Endothelial cell of umbilical vein (primary cell): ENCODE data around the gene MTARC2. TPM values are rescaled to one million over a fixed set of nuclear protein-coding genes. Genes with fewer than 3 reads are reported as not detected.

ENCODE experiments used
- BruUV-seq: library from RNA; stranded (reverse); fragments of 400-500 nt; replicated peaks from 2 replicates; lab custom pipeline; 2021; lab: Mats Ljungman, UMichigan
- CTCF ChIA-PET: fragments of 300-600, 350-600 bp; sonication (Branson Sonifier 250); formaldehyde crosslinking; loops from one replicate; lab custom pipeline; 2021; ENCODE audit warnings: antibody characterized with exemption, inconsistent platforms; lab: Charles Lee
- POLR2A ChIA-PET: fragments of 300-600, 350-600 bp; sonication (Branson Sonifier 250); formaldehyde crosslinking; loops from one replicate; lab custom pipeline; 2021; ENCODE audit warnings: antibody characterized with exemption, inconsistent platforms; lab: Charles Lee
- DNase-seq: peaks from one replicate; pipeline ENCODE4 v3.0.0-alpha.2; 2011; ENCODE audit warnings: low read depth, low spot score
- FAIRE-seq: peaks from 2 replicates; lab custom pipeline; 2011; peaks lifted over from hg19 to GRCh38; lab: Jason Lieb, UNC
- H2AFZ ChIP-seq: 2 replicates; pipeline ENCODE4 v1.6.0; 2012; ENCODE audit warnings: low read depth, low read length, control low read depth, inconsistent platforms
- H3K27ac ChIP-seq: 2 replicates; pipeline ENCODE4 v1.5.1; 2011; ENCODE audit warnings: low read depth, mild to moderate bottlenecking, control low read depth, low read length, moderate library complexity; ENCODE audit not compliant: insufficient read depth
- H3K27me3 ChIP-seq, 2 experiments: 2 replicates each; pipeline versions ENCODE4 v1.6.0 to v1.6.1; 2011; ENCODE audit warnings: low read length in 2 of 2, mixed read lengths in 1 of 2; ENCODE audit not compliant: control insufficient read depth in 2 of 2, insufficient read depth in 2 of 2
- H3K36me3 ChIP-seq, 2 experiments: 2 replicates in 1 of 2; 3 replicates in 1 of 2; pipeline ENCODE4 v1.5.1; 2011; ENCODE audit warnings: low read length in 2 of 2, mild to moderate bottlenecking in 1 of 2, moderate library complexity in 1 of 2; ENCODE audit not compliant: control insufficient read depth in 2 of 2, insufficient read depth in 2 of 2; ENCODE audit errors: extremely low read depth in 1 of 2
- H3K4me1 ChIP-seq: 3 replicates; pipeline ENCODE4 v1.5.1; 2011; ENCODE audit warnings: mild to moderate bottlenecking, low read length; ENCODE audit not compliant: control insufficient read depth, insufficient read depth; ENCODE audit errors: extremely low read depth
- H3K4me2 ChIP-seq: 2 replicates; pipeline ENCODE4 v1.6.1; 2011; ENCODE audit warnings: low read length, control low read depth, mixed read lengths; ENCODE audit not compliant: insufficient read depth
- H3K4me3 ChIP-seq, 3 experiments: fragments of 200-600 bp in 1 of 3; sonication (generic), shearing (Covaris generic) in 1 of 3; replicated peaks in 1 of 3; 2 replicates each; pipeline ENCODE4 v1.5.1; 2011 to 2016; ENCODE audit warnings: control low read depth in 3 of 3, low read length in 3 of 3, mild to moderate bottlenecking in 2 of 3, inconsistent platforms in 1 of 3, low read depth in 1 of 3, moderate library complexity in 1 of 3; ENCODE audit not compliant: insufficient read depth in 1 of 3
- H3K79me2 ChIP-seq: 2 replicates; pipeline ENCODE4 v1.6.0; 2012; ENCODE audit warnings: low read length, inconsistent platforms; ENCODE audit not compliant: control insufficient read depth, insufficient read depth
- H3K9ac ChIP-seq: replicated peaks from 2 replicates; pipeline ENCODE3; 2011; ENCODE audit warnings: low read length, control low read depth; ENCODE audit not compliant: insufficient read depth; ENCODE audit errors: extremely low read depth
- H3K9me1 ChIP-seq: replicated peaks from 3 replicates; pipeline ENCODE4 v1.6.0; 2011; ENCODE audit warnings: mild to moderate bottlenecking, low read length; ENCODE audit not compliant: control insufficient read depth, insufficient read depth; ENCODE audit errors: extremely low read depth
- H3K9me3 ChIP-seq: replicated peaks from 2 replicates; pipeline ENCODE4 v1.5.1; 2012; ENCODE audit warnings: low read length, inconsistent platforms; ENCODE audit not compliant: control insufficient read depth, insufficient read depth
- H4K20me1 ChIP-seq: replicated peaks from 2 replicates; pipeline ENCODE3; 2011; ENCODE audit warnings: mild to moderate bottlenecking, low read length; ENCODE audit not compliant: control insufficient read depth, insufficient read depth; ENCODE audit errors: extremely low read depth
- EZH2 ChIP-seq: IDR thresholded peaks from 2 replicates; pipeline ENCODE4 v1.6.1; 2012; ENCODE audit warnings: borderline replicate concordance, low read depth, mild to moderate bottlenecking, moderate library complexity, low read length, inconsistent platforms; ENCODE audit not compliant: severe bottlenecking
- FOS ChIP-seq: IDR thresholded peaks from 2 replicates; pipeline ENCODE4 v1.6.1; 2011; ENCODE audit warnings: mild to moderate bottlenecking, low read length, moderate library complexity, borderline replicate concordance; ENCODE audit not compliant: insufficient read depth
- GATA2 ChIP-seq: IDR thresholded peaks from 2 replicates; pipeline ENCODE4 v1.7.0; 2011; ENCODE audit warnings: low read depth, mild to moderate bottlenecking, moderate library complexity, mixed read lengths, low read length; ENCODE audit not compliant: insufficient read length, insufficient read depth
- MAX ChIP-seq: IDR thresholded peaks from 2 replicates; pipeline ENCODE4 v1.6.1; 2011; ENCODE audit not compliant: insufficient read depth, insufficient read length
- MYC ChIP-seq: IDR thresholded peaks from one replicate; pipeline ENCODE4 v1.6.1; 2011; ENCODE audit warnings: mild to moderate bottlenecking, low read depth, low read length
- POLR2A ChIP-seq: IDR thresholded peaks from 2 replicates; pipeline ENCODE4 v1.6.1; 2012; ENCODE audit warnings: low read depth, mild to moderate bottlenecking, control low read depth, low read length
- POLR2AphosphoS5 ChIP-seq: IDR thresholded peaks from 2 replicates; pipeline ENCODE4 v1.6.1; 2012; ENCODE audit warnings: low read depth, mild to moderate bottlenecking, control low read depth, low read length, moderate library complexity; ENCODE audit not compliant: insufficient read depth
- dilution Hi-C: fragments of 300-500 bp; cut with MboI; formaldehyde crosslinking; loops from one replicate; pipeline ENCODE4 v1.15.0; 2019; ENCODE audit warnings: low sequenced_read_pairs; ENCODE audit not compliant: extremely low pct_ligation_motif_present
- intact Hi-C: fragments of 100-400 bp; cut with micrococcal nuclease; formaldehyde crosslinking; loops from one replicate; pipeline ENCODE4 v1.10.0; 2022
- polyA plus RNA-seq, 4 experiments: library from polyadenylated mRNA; depleted of rRNA in 3 of 4; stranded (reverse) in 3 of 4; unstranded in 1 of 4; fragments of >200 nt; gene quantifications; 2 replicates each; pipeline versions ENCODE4 v1.2.1 to v1.2.3, GENCODE V29; 2011 to 2012; ENCODE audit warnings: missing spikeins in 1 of 4
- total RNA-seq: library from RNA; stranded (reverse); gene quantifications from 2 replicates; pipeline ENCODE4 v1.2.3, GENCODE V29; 2021

MTARC2 gene
- total and polyA plus RNA-seq, 2 donors (not counting 3 experiments of a cell fraction or from before 2014, with no cell fraction given) = 9.8 to 14.1 TPM

- Histone ChIP-seq H3K9me3 (no peaks in the 10 kb centered on the region), H4K20me1 (no peaks in the 10 kb centered on the region), H2AFZ (peak overlapping the region; percentile 88), H3K9ac (peak overlapping the region; percentile 51), H3K27me3 (no peaks in the 10 kb centered on the region), H3K4me2 (peak overlapping the region; percentile 91), H3K36me3 (no peaks in the 10 kb centered on the region), H3K79me2 (no peaks in the 10 kb centered on the region), H3K4me1 (peaks cover 32% of the 10 kb centered on the region), H3K9me1 (no peaks in the 10 kb centered on the region), H3K4me3 (peak overlapping the region in 1 of 3 experiments; percentile 47), H3K27ac (peak overlapping the region; percentile 96)
- intact Hi-C loops = loop anchor here (2.0 to 5.0 kb wide), 3 partner anchors 459 to 1095 kb away; partner anchors contain the start of gene RAB3GAP2
- no TSS peak for BruUV-seq
- peak; percentile 85 for DNase-seq
- dilution Hi-C loops = no loop called here
- FAIRE-seq = peak; percentile 71
- ChIA-PET CTCF (interaction anchor here (1.6 to 4.1 kb wide), 8 partner anchors 11 to 452 kb away, joined by 3 to 83 read pairs (median 18); partner anchors contain the start of genes C1orf115 and MTARC2), POLR2A (no interaction called here)
- TF ChIP-seq FOS (no peak), POLR2A (peak; percentile 29), MYC (peak; percentile 30), GATA2 (peak; percentile 95), MAX (peak; percentile 83), POLR2AphosphoS5 (peak; percentile 53)
These were observed 16.0 kb upstream of the MTARC2 start for GRCh38 chr1:220732137-220732536.

GRCh38 chr1:220732621-220733020 is 15.5 kb upstream of the MTARC2 start:
- CTCF ChIA-PET = interaction anchor here (0.7 to 4.1 kb wide), 43 partner anchors 9 to 742 kb away, joined by 3 to 83 read pairs (median 5); partner anchors contain the start of genes C1orf115, HLX, MTARC1 and MTARC2
- Histone ChIP-seq H3K79me2 (no peaks in the 10 kb centered on the region), H2AFZ (peak overlapping the region; percentile 88), H4K20me1 (no peaks in the 10 kb centered on the region), H3K4me2 (peak overlapping the region; percentile 91), H3K9me3 (no peaks in the 10 kb centered on the region), H3K27me3 (no peaks in the 10 kb centered on the region), H3K4me1 (peaks cover 32% of the 10 kb centered on the region), H3K9me1 (no peaks in the 10 kb centered on the region), H3K27ac (peak overlapping the region; percentile 96), H3K9ac (peak overlapping the region; percentile 51), H3K36me3 (no peaks in the 10 kb centered on the region), H3K4me3 (peak overlapping the region in 1 of 3 experiments; percentile 47)
- DNase-seq (no peak), FAIRE-seq (no peak)
- TSS peak; percentile 91 for BruUV-seq
- TF ChIP-seq POLR2A (peak; percentile 42), EZH2 (no peak)
- POLR2A ChIA-PET = interaction anchor here (0.6 to 2.0 kb wide), 3 partner anchors 16 to 1008 kb away, joined by 3 to 9 read pairs (median 3); partner anchors contain the start of gene MTARC2
- intact Hi-C loops (loop anchor here (1.0 to 5.0 kb wide), 10 partner anchors 16 to 1095 kb away; partner anchors contain the start of genes C1orf115, MARK1, MTARC2 and RAB3GAP2), dilution Hi-C loops (no loop called here)
